DMS53 (cell line): ENCODE data around the gene TAF5.
"Not testable (repeated sequence)": the region's sequence is repeated elsewhere in the genome, so short reads cannot be mapped to it uniquely, and the experiment has no call there.

ENCODE experiments used
- DNase-seq: peaks from one replicate; lab custom pipeline; 2025; lab: John Stamatoyannopoulos, UW

The TAF5 gene

DNA sequence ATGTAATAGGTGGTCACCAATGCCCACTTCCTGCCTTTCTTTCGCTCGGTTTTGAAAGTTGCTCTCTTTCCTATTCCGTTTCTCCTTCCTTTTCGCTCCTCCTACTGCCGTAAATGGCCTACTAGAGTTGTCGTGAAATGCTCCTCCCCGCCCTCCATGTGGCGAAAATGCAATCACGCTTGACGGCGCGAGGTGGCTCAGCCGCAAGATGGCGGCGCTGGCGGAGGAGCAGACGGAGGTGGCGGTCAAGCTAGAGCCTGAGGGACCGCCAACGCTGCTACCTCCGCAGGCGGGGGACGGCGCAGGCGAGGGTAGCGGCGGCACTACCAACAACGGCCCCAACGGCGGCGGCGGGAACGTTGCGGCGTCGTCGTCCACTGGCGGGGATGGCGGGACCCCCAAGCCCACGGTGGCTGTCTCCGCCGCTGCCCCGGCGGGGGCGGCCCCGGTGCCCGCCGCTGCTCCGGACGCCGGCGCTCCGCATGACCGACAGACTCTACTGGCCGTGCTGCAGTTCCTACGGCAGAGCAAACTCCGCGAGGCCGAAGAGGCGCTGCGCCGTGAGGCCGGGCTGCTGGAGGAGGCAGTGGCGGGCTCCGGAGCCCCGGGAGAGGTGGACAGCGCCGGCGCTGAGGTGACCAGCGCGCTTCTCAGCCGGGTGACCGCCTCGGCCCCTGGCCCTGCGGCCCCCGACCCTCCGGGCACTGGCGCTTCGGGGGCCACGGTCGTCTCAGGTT, at the start of gene TAF5:
TAF5 (plus strand) TSS at position 195 of the 737 bp plus-strand sequence; CDS start at position 209, 14 bp downstream.
- peak; percentile 98 for DNase-seq

DNA sequence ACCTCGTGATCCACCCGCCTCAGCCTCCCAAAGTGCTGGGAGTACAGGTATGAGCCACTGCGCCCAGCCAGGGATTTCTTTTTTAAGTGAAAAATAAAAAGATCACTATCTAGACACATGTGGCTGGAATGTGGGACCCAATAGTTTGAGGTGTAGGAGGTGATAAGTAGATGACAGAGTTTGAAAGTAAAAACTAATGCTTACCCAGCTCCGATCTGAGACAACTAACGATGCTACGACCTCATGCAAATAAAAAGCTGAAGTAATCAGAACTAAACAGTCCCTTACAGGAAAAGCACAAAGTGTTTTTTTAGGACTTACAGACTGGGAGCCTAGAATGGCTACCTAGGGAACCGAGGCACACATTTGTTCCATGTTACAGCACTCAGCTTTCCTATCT, 39.9 kb upstream of the TAF5 start:
- no peak for DNase-seq

DNA sequence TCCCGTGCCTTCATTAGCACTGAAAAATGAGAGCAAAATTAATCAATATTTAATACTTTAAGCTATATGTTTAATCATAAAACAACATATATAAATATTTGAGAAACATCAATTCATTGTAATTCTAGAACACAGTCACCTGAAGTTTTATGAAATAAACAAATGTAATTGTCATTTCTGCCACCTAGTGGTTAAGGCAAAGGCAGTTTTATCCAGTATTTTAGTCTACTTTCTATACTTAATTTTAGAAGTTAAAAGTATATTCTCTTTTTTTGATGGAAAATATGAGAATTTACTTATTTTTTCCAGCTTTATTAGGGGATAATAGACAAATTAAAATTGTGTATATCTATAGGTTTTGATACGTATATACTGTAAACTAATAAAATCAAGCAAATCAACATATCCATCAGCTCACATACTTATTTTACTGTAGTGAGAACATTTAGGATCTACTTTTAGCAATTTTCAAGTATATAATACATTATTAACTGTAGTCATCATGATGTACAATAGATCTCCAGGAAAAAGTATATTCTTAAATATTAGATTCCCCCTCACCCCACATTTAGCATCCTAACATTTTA, 33.7 kb upstream of the TAF5 start:
- DNase-seq = peak; percentile 46

DNA sequence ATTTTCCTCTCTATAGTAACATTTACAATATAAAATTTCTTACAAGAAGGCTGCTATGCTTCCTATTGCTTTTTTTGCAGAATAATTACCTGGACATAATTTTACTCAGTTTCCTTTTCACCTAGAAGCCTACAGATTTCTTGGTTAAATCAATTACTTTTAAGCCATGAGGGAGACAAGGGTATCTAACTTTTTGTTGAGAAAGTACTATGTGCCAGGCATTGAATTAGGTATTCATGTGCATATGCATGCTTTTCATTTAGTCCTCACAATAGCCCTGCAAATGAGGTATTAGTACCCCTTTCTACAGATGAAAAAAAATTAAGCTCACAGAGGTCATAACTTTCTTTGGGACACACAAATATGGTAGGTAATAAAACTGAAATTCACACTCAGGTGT, 33.2 kb upstream of the TAF5 start:
- no peak for DNase-seq

DNA sequence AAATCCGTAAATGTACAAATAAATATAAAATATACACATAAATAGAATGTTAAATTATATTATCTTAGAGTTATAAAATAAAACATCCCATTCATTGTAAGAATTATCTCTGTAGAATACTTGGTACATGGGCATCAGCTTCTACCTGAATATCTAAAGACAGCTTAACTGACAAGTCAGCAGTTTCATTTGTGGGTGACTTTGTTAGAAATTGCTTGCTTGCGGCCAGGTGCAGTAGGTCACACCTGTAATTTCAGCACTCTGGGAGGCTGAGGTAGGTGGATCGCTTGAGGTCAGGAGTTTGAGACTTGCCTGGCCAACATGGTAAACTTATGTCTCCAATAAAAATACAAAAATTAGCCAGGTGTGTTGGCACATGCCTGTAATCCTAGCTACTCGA, 31.4 kb upstream of the TAF5 start:
- no peak for DNase-seq

DNA sequence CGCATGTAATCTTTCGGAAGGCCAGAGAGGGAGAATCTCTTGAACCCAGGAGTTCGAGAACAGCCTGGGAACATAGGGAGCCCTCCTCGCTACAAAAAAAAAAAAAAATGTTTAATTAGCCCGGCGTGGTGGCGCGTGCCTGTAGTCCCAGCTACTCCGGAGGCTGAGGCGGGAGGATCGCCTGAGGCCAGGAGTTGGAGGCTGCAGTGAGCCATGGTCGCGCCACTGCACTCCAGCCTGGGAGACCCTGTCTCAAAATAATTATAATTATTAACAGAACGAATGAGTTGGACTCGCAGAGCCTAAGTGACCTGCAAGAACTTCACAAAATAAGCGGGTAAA, 17.6 kb upstream of the TAF5 start:
- no peak for DNase-seq

DNA sequence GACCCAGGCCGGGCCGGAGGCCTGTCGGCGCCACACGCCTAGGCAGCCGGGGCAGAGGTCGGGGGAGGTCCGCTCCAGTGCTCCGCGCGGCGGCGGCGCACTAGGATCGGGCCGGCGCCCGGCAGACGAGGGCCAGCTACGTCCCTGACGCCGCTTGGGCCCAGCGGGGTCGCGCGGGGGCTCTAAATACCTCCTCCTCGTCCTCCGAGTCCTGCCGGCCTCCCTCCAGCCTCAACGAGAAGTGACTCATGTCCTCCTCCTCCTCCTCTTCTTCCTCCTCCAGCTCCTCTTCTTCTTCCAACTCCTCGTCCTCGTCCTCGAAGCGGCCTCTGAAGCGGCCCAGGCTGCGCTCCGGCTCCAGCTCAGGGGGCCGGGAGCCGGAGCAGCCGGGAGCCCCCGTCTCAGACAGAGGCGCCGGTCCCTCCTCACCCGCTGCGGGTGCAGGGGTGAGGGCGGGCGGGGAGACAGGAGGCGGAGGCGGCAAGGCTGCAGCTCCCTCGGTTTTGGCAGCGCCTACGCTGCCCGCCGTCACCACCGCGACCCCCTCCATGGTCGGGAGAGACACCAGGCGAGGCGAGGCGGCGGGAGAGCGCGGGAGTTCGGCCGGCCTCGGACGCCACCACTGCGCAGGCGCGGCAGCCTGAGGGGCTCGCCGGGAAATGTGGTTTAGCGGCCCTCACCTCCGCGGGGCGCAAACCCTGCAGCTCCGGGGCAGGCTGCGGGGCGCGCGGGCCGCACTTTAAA, 17.1 kb upstream of the TAF5 start, which contains the start of gene PCGF6:
PCGF6 (minus strand) TSS at position 624 of the 744 bp plus-strand sequence; CDS start at position 550, 74 bp downstream.
- peak; percentile 89 for DNase-seq

DNA sequence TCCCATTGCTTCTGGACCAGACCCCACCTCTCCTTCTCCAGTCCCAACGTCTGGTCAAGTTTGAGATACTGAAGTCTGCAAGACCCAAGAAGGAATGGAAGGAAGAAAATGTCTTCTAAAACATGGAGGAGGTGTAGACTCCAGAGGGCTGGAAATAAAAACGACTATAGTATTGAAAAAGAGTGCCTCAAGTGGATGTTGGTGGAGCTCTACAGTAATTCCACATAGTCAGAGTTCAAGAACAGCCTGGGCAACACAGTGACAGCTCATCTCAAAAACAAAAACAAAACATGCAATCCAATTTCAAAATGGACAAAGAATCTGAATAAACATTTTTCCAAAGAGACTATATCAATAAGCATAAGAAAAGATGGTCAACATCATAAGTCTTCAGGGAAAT, 14.5 kb upstream of the TAF5 start:
- peak; percentile 18 for DNase-seq

DNA sequence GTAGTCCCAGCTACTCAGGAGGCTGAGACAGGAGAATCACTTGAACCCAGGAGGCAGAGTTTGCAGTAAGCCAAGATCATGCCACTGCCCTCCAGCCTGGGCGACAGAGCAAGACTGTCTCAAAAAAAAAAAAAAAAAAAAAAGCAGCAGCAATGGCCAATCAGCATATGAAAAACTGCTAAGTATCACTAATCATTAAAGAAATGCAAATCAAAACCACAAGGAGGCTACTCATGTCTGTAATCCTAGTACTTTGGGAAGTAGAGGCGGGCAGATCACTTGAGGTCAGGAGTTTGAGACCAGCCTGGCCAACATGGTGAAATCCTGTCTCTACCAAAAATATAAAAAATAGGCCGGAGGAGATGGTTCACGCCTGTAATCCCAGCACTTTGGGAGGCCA, 13.2 kb upstream of the TAF5 start:
- DNase-seq = not testable (repeated sequence)

DNA sequence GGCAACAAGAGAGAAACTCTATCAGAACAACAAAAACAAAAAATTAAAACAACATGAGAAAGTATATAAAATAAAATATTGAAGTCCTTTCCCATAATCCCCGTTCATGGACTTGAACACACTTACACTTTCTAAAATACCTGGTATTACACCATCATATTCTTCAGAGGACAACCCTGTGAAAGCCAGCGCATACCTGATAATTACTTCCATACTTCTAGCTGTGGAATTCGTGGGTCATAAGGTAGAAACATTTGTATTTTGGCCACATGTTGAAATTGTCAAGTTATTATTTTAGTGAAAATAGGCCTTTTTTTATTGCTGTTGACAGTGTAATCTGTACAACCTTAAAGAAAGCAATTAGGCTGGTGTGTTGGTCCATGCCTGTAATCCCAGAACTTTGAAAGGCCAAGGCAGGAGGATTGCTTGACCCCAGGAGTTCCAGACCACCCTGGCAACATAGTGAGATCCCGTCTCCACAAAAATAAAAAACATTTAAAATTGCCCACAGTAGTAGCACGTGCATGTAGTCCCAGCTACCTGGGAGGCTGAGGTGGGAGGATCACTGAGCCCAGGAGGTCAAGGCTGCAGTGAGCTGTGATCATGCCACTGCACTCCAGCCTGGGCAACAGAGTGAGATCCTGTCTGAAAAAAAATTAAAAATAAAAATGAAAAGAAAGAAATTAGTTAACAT, 11.7 kb upstream of the TAF5 start:
- no peak for DNase-seq

DNA sequence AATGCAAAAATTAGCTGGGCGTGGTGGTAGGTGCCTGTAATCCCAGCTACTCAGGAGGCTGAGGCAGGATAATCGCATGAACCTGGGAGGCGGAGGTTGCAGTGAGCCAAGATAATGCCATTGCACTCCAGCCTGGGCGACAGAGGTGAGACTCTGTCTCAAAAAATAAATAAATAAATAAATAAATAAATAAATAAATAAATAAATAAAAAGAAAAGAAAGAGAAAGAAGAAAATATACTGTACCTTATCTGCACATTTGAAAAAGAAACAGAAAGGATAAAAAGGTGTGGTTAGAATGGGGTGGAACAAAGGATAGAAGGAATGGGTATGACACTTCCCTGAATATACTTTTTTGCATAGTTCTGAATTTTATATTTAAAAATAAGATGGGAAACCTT, 8.3 kb upstream of the TAF5 start:
- DNase-seq = peak; percentile 33

DNA sequence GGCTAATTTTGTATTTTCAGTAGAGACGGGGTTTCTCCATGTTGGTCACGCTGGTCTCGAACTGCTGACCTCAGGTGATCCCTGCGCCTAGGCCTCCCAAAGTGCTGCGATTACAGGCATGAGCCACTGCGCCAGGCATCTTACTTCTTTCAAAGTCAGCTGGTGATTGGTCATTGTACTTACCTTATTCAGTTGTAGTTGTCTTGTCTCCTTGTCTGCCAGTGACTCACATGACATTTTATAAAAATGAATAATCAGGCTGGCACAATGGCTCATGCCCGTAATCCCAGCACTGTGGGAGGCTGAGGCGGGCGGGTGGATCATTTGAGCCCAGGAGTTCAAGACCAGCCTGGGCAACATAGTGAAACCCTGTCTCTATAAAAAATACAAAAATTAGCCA, 7.0 kb upstream of the TAF5 start:
- DNase-seq = peak; percentile 59

DNA sequence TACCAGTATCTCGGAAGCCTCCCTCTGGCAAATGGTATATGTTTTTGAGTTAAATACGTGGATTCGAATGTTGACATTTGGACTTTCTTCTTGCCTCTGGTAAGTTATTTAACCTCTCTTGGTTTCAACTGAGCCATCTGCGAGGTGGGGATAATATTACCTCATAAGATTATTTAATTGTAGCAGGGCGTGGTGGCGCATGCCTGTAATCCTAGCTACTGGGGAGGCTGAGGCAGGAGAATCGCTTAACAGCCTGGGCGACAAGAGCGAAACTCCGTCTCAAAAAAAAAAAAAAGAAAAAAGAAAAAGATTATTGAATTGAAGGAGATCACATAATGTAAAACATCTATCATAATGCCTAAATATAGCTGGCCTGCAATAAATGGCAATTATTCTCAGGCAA, 396 bp upstream of the TAF5 start:
- DNase-seq = peak; percentile 65

DNA sequence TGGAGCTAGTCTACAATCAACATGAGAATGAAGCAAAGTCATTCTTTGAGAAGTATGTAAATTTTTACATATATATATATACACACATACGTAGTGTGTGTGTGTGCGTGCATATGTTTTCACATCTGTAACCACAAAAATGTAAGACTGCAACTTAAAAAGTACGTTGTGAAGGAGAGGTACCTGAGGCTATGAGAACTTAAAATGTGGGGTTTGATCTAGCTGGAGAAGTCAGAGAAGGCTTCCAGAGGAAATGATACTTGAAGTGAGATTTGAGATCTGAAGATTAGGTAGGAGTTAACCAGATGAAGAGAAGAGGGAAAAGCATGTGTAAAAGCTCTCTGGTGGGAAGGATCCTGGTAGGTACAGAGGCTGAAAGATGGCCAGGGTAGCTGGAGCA, 5.8 kb downstream of the TAF5 start:
- no peak for DNase-seq

DNA sequence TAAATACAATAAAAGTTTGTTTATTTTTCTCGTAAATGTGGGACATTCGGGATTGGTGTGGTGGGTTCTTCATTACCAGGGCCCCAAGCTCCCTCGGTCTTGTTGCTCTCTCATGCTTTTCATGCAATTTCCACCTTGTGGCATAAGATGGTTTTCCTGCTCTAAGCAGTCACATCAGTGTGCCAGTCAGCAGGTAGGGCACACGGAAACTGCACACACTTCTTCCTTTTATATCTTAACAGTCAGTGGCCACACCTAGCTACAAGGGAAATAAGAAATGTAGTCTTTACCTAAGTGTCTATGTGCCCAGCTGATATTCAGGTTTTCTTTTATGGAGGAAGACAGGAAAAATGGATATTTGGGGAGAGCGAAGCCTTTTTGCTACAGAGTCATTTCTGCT, 6.5 kb downstream of the TAF5 start:
- no peak for DNase-seq

DNA sequence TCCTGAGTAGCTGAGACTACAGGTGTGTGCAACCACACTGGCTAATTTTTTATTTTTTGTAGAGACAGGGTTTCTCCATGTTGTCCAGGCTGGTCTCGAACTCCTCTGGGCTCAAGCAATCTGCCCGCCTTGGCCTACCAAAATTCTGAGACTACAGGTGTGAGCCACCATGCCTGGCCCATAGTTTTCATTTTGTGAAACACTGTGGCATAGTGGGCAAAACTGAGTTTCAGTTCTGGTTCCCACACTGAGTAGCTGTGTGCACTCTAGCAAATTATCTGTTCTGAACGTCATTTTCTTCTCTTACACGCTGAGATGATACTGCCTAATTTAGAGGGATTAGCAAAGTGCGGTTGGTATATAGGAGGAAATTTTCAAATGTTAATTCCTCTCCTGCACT, 15.0 kb downstream of the TAF5 start:
- no peak for DNase-seq

DNA sequence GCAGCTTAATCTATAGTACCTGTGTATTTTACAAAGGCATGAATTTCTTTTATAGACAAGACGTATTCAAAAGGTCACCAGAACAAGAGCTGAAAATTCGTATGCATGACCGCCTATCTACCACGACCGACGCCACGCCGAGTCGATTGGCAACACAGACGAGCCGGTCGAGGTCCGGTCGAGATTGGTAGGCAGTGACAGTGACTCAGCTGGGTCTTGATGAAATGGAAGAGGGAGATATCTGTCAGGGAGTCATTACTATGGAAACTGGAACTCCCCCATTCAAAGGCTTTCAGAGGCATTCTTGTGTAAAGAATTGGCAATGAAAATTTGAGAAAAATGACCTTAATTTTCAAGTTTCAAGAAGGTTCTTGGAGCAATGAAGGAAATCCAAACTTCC, 26.4 kb downstream of the TAF5 start:
- DNase-seq = no peak

DNA sequence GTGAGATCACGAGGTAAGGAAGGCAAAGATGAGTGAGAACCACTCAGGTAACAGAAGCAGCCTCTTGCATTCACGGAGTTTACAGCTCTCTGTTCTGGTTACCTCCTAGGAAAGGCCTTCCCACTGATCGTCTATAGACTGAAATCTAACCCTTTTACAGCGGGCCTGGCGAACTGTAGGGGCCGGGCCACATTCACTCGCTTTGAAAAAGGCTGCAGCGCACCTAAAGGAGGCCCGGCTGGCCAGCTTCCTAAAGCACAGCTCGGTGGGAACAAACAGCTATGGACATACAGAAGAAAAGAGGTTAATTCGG, 27.9 kb downstream of the TAF5 start:
- DNase-seq = peak; percentile 48

DNA sequence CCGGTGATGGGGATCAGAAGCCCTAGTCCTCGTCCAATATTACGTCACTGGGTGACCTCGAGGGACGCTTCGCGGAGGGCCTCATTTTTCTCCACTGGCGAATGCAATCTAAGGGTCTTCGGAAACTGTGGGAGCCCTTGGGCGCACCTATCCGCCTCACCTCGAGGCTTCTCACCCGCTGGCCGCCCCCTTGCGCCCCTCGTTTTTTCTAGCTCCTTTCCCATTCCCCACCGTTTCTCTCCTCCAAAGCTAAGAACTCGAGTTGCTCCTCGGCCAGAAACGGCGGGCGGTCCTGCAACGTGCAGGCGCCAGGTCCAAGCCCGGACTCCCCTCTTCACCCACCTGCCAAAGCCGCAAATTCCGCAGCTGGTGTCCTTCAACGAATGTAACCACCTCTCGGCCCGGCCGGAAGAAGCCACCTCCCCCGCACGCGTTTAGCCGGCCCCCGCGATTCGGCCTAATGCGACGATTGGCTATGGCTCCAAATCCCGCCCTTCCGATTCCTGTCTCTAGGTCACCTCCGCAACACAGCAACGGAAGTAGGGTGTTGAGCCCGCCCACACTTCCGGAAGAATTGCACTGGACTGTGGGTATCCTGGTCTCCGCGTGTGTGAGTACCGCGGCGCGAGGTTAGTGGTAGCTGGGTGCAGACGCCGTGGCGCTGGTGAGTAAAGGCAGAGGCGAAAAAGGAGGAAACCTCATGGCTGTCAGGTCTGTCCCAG, 28.5 kb downstream of the TAF5 start, which contains the start of the genes ATP5MK and PDCD11:
ATP5MK (minus strand) TSS at position 409 of the 722 bp plus-strand sequence. CDS start 4,018 bp downstream, outside the sequence.
PDCD11 (plus strand) TSS at position 560 of the 722 bp plus-strand sequence. CDS start 1,801 bp downstream, outside the sequence.
- peak; percentile 99 for DNase-seq

DNA sequence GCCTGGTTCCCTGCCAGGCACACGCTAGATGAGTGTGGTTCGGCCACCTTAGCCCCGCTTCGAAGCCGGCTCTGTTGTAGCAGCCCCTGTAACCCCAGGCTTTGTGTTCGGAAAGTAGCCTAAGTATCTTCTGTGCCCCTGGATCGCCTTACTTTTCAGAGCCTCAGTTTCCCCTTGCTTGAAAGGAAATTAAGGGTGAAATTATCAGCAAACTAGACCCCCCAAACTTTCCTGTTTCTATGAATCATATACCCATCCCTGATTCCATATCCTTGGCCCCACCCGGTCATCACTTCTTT, 29.0 kb downstream of the TAF5 start:
- DNase-seq = no peak

DNA sequence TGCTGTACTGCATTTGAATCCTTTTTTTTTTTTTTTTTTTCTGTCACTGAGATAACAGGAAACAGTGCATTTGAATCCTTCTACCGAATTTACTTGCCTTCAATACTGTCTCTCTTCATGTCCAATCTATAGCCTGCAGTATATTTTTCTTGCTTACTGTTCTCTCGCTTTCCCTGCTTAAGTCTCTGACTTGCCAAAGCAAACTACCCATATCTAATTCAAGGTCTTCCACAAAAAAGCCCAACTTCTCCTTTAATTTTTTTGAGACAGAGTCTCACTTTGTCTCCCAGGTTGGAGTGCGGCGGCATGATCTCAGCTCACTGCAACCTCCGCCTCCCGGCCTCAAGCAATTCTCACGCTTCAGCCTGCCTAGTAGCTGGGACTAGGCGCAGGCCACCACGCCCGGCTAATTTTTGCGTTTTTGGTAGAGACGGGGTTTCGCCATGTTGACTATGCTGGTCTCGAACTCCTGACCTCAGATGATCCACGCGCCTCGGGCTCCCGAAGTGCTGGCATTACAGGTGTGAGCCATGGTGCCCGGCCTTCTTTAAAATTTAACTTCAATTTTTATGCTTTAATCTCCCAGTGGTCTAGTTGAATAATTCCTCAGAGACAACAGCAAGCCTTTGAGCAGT, 29.5 kb downstream of the TAF5 start:
- peak; percentile 27 for DNase-seq

DNA sequence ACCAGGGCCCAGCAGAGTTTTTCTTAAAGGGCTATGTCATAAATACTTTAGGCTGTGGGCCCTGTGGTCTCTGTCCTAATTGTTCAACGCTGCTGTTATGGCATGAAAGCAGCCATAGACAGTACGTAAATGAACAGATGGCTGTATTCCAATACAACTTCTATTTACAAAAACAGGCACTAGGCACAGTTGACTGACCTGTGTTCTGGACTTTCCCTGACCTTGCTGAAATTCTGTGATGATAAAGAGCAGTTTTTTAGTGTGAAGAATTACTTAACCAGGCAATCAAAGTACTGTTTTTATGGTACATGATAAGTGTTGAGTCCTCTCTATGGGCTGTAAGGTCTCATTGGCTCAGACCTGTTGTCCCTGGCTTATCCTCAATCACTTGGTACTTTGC, 45.8 kb downstream of the TAF5 start:
- DNase-seq = no peak
